HG03442 (cell line): Measurements from ENCODE around the gene GABBR2.
"Not testable (repeated sequence)": the region's sequence is repeated elsewhere in the genome, so short reads cannot be mapped to it uniquely, and the experiment has no call there.

Experiments
- ATAC-seq: cut with Tn5 transposase; IDR thresholded peaks from one replicate; pipeline ENCODE4 v1.9.1; 2021; ENCODE audit warnings: mild to moderate bottlenecking, moderate library complexity; ENCODE audit not compliant: unreplicated experiment

Gene GABBR2

DNA sequence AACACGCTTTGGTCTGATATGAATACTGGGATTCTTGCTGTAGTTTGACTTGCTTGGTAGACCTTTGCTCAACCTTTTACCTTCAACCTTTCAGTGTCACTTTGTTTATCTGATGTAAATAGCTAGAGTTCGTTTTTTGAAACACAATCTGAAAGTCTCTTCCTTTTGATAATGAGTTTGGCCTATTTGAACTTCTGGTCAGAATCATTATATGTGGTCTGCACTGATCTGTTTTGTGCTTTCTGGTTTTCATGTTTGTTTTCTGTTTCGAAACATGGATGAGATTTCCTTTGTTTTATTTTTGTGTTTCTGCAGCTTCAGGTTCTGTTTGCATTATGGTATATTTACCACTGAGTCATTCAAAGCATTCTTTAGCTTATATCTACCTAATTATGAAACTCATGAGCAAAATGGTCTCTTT lies 217.5 kb downstream of the GABBR2 start:
- no peak for ATAC-seq

DNA sequence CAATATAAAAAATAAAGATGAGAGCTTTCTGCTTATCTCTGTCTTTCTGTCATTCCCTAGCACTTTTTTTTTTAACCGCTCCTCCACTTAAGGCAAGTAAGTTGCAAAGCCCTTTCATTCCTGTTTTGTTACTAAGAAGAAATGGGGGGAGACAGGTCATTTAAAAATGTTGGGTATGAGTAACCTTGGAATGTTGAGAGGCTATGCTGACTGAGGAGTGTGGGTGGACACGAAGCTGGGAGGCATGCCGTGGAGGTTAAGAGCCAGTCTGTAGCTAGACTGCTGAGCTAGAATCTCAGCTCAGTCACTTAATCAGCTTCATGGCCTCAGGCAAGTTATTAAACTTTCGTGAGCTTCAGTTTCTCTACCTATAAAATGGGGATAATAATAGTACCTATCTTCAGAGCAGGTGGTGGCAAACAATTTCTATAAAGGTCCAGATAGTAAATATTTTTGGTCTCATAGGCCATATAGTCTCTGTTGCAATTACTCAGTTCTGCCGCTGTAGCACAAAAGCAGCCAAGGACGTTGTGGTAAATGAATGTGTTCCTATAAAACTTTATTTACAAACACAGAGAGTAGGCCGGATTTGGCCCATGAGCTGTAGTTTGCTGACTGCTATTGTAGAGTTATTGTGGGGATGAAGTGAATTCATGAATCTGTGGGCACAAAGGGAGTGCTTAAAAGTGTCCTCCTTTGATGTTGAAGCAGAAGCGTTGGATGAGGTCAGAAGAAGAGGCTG lies 220.0 kb downstream of the GABBR2 start:
- no peak for ATAC-seq

DNA sequence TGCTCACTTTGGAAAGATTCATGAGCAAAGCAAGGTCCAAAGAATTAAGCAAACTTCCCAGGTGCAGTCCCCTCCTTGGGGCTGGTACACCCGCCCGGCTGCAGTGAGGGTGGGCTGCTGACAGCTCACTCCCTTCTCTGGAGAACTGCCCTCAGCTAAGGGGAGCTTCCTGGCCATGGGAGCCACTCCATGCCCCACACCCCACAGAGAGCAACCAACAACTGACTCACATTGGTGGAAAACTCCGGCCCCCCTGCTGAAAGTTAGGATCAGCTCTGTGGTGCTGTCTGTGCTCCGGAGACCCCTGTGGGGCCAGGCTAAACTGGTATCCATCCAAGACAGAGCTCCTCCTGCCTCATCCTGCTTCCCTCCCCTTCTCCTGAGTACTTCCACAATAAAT lies 223.0 kb downstream of the GABBR2 start:
- no peak for ATAC-seq

DNA sequence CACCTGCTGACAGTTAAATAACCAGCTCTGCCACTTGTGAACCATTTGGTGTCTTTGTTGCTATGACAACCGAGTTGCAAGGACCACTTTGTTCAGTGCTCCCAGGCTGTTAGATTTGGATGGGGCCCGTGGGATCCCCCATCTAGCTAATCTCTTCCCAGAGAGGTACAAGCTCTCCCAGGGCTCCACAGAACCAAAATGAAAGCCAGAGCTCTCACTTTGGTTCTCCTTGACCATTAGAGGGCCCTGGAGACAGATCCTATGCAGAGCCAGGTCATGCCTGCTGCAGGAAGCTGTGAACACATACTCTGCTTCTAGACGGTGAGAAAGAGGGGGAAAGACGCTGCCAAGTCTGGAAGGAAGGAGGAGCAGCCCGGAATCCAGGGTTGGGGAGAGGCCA lies 224.6 kb downstream of the GABBR2 start:
- no peak for ATAC-seq

DNA sequence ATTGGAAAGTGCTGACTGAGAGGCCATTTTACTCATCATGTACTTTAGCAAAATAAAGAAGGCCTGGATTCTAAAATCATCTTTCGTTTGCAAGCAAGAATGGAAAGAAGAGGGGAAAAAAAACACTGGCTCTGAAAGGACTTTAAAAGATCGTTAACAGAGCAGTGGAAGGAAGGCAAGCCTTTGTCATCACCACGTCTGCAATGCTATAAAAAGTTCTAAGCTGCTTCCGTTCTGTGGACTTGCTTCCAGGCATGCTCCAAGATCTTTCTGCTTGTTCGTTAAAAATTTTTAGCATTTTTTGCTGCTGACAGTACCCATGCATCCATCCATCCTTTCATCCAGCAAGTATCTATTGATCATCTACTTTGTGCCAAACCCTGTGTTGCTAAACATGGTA lies 226.5 kb downstream of the GABBR2 start:
- no peak for ATAC-seq

DNA sequence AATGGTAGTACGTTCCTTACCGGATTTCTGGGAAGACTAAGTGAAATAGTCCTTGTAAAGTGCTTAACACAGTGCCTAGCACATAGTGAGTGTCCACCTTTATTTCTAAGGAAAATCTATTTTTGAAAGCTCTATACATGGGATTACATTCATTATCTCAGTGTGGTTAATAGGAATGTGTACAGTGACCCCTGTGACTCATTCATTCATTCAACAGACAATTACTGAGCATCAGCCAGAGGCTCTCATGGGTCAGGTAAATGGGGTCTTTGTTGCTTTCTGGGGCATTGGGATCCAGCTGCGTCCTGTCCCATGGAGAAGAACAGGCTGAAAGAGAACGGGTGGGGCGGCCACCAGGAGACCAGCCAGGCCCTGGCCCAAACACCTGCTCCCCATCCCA lies 227.1 kb downstream of the GABBR2 start:
- ATAC-seq: no peak

GRCh38 chr9:98479967-98480847 lies 228.5 kb downstream of the GABBR2 start:
- ATAC-seq: no peak

GRCh38 chr9:98479449-98479848 lies 229.3 kb downstream of the GABBR2 start:
- ATAC-seq: no peak

DNA sequence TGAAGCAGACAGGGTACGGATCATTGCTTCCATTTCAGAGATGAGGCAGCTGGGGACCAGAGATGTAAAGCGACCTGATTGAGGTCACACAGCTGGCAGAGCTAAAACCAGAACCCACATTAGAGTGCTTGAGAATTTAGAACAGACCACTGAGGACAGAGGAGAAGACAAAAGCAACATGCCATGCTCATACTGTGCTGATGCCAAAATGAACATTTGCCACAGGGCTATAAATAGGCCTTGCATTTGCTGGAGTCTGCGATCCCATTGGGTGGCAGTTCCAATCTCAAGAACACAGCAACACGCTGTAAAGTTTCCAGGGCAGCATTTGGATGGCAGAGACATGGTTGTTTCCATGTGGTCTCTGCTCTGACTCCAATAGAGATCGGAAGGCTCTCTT lies 230.9 kb downstream of the GABBR2 start:
- no peak for ATAC-seq

GRCh38 chr9:98472216-98472615 lies 236.5 kb downstream of the GABBR2 start:
- ATAC-seq: no peak

GRCh38 chr9:98471185-98471584 lies 237.6 kb downstream of the GABBR2 start:
- no peak for ATAC-seq

- no peak for ATAC-seq
Observed at GRCh38 chr9:98468567-98469239, 240.0 kb downstream of the GABBR2 start.

- ATAC-seq: no peak
Observed at GRCh38 chr9:98465799-98466198, 242.9 kb downstream of the GABBR2 start.

DNA sequence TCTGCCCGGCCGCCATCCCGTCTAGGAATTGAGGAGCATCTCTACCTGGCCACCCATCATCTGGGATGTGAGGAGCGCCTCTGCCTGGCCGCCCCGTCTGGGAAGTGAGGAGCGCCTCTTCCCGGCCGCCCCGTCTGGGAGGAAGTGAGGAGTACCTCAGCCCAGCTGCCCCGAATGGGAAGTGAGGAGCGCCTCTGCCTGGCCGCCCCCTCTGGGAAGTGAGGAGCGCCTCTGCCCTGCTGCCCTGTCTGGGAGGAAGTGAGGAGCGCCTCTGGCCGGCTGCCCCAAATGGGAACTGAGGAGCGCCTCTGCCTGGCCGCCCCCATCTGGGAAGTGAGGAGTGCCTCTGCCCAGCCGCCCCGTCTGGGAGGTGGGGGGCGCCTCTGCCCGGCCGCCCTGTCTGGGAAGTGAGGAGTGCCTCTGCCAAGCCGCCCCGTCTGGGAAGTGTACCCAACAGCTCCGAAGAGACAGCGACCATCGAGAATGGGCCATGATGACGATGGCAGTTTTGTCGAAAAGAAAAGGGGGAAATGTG lies 244.5 kb downstream of the GABBR2 start:
- not testable (repeated sequence) for ATAC-seq

DNA sequence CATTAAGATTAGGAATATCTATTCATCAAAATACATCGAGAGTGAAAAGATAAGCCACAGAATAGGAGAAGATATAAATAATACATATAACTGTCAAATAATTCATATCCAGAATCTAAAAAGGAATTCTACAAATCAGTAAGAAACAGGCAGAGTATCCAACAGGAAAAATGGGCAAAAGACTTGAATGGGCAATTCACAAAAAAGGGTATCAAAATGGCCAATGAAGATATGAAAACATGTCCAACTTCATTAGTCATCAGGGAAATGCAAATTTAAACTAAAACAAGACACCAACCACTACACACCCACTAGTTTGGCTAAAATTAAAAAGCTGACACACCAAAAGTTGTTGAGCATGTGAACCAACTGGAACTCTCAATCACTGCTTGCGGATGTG lies 246.4 kb downstream of the GABBR2 start:
- no peak for ATAC-seq

GRCh38 chr9:98460704-98461103 lies 248.0 kb downstream of the GABBR2 start:
- no peak for ATAC-seq

DNA sequence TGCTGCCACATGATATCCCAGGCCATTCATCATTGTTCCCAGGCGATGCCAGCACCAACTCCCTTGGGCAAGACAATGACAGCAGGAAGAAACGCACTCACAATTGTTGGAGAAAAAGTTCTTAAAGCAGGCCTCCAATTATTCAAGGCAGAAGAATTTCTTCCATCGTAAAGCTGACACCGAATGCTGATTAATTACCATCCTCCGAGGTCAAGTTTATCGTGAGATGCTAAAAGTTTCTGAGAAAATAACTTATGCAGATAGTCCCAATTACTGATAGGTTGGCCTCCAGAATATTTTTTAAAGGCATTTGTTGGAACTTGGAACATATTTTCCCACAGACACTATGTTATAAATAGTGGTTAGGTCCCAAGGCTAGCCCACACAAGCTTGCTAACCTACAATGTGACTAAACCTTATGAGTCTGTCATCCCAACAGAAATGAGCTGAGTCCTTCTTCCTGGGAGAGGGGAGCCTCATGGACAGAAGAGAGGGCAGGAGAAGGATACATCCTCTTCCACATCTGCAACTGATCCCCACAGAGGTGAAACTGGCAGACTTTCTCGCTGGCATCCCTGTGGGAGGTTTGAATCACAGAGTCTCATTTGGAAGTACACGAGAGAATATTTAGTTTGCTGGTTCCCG lies 250.9 kb downstream of the GABBR2 start:
- no peak for ATAC-seq

DNA sequence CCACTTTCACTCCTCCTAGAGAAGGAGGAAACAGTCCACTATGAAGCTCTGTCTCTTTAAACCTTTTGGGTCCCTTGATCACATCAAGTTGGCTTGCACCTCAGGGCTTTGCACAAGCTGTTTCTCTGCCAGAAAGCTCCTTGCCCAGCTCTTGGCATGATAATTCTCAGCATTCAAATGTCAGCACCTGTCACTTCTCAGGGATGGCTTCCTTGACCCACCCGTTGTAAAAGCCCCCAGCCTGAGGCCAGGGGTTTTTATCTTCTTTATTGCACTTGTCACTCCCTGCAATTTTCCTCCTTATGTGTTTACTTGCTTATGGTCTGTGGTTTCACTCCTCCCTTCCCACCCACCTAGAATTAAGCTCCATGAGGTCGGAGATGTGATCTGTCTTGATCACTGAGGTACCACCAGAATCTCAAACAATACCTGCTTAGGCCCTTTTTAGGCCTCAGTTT lies 252.6 kb downstream of the GABBR2 start:
- no peak for ATAC-seq

DNA sequence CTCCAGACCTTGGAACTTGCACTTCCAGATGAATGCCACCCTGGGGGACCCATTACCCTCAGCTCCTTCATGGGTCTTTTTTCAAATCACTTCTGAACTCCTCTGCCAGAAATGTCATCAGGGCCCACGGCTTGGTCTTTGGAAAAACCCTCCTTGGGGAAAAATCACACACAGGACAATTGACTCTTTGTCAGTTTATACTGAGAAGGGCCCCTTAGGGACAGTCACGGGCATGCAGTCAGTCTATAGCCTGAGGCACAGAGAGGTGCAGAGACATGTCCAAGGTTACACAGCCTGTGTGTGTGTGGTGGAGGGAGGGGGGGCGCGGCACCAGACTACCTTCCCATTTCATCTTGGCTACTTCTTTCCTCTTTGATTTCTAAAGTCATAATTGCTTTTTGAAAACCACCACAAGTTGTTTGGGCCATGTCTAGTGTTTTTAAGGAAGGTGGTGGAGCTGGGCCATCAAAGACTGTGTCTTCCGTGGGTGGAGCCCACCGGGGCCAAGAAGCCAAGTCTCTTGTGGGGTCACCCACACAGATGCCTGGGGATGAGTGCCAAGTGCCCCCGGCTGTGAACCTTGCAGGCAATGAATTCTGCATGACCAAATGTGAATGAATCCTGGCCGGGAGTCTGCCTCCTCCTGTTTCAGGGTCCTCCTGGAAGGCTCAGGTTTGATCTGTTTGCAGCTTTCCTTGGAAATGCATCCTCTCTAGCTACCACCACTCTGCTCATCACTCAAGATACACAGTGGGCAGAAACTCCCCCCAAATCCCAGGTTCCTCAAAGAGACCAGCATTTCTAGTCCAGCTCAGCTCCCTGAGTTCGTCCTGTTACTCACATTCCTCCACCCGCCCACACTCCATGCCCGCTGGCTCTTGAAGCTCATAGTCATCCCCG lies 253.2 kb downstream of the GABBR2 start:
- no peak for ATAC-seq
